Measurements from ENCODE around the gene NAT10.
A peak's percentile ranks its signal among the peaks of the same experiment; 100 is the strongest.

The NAT10 gene

DNA sequence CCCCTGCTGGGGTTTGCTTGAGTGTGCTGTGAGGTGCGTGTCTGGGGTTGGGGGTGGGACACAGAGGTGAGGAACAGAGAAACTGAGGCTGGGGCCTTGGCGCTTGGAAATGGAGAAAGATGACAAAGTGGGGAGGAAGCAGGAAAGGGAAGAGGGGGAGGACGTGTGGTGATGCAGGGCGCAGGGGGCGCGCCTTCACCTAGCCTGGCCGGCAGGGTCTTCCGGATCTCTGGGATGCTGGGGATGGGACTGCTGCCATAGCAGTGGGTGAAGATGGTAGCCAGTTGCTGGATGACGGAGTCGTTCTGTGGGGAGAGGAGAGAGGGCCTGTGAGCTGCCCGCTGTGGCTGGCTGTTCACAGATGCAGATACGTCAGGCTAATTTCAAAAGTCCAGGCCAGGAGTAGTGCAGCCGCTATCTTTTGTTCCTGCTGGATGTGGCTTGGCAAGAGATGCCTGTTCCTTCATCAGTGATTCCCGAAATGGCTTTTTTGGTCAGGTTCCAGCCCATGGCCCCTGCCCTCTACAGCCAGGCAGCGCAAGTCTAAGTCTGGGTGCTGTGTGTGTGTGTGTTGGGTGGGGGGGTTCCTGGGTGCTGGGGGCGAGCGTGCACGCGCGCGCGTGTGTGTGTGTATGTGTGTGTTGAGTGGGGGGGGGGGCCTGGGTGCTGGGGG lies 54.8 kb downstream of the NAT10 start:
- TF ChIP-seq, protein P1, sequence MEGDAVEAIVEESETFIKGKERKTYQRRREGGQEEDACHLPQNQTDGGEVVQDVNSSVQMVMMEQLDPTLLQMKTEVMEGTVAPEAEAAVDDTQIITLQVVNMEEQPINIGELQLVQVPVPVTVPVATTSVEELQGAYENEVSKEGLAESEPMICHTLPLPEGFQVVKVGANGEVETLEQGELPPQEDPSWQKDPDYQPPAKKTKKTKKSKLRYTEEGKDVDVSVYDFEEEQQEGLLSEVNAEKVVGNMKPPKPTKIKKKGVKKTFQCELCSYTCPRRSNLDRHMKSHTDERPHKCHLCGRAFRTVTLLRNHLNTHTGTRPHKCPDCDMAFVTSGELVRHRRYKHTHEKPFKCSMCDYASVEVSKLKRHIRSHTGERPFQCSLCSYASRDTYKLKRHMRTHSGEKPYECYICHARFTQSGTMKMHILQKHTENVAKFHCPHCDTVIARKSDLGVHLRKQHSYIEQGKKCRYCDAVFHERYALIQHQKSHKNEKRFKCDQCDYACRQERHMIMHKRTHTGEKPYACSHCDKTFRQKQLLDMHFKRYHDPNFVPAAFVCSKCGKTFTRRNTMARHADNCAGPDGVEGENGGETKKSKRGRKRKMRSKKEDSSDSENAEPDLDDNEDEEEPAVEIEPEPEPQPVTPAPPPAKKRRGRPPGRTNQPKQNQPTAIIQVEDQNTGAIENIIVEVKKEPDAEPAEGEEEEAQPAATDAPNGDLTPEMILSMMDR (IDR thresholded peaks at IDR 0.05; ENCODE audit: extremely low read depth, insufficient read depth, missing control alignments), result no peak
- in situ Hi-C loops (cut with MboI; ENCODE audit: low pct_unique_long_range_greater_than_20kb, low sequenced_read_pairs, unreplicated experiment), result no loop called here

DNA sequence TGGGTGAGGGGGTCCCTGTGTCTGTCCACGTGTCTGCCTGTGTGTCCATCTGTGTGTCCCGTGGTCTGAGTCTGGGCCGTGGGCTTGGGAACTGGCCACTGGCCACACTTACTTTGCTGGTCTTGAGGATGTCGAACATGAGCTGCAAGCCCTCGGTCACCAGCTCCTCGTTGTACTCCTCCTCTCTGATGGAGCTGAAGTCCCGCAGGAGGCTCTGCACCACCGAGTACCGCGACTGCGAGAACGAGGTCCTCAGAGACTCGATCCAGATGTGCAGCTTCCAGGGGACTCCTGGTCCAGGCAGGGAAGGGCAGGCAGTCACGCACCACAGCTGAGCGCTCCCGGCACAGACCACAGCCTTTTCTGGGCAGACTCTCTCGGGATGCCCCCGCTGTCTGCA lies 55.4 kb downstream of the NAT10 start:
- no peak for DNase-seq (ENCODE audit: low spot score)
- in situ Hi-C loops (cut with MboI; ENCODE audit: low pct_unique_long_range_greater_than_20kb, low sequenced_read_pairs, unreplicated experiment), result no loop called here
- TF ChIP-seq, protein P1 (IDR thresholded peaks at IDR 0.05; ENCODE audit: extremely low read depth, insufficient read depth, missing control alignments), result no peak

More for the DNA sequence above, 54.8 kb downstream of the NAT10 start:
- DNase-seq (ENCODE audit: low spot score), result no peak

DNA sequence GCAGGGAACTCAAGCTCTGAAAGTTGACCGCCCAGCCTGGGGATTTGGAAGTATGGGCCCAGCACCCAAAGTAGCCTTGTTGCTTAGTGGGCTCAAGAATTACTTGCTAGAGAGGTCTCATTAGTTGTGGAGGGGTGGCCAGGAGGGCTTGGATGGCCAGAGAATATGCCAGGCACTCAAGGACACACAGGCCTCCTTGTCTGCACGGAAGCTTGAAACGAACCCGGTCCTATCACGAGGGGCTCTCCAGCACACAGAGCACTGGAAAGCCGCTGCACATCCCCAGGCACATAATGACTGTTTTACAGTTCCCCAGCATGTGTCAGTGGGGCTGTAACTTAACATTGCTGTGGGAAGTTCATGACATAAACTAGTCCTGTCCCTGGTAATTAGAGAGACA lies 55.9 kb downstream of the NAT10 start:
- TF ChIP-seq, protein P1 (IDR thresholded peaks at IDR 0.05; ENCODE audit: extremely low read depth, insufficient read depth, missing control alignments), result no peak
- DNase-seq (ENCODE audit: low spot score), result no peak
- in situ Hi-C loops (cut with MboI; ENCODE audit: low pct_unique_long_range_greater_than_20kb, low sequenced_read_pairs, unreplicated experiment), result no loop called here

DNA sequence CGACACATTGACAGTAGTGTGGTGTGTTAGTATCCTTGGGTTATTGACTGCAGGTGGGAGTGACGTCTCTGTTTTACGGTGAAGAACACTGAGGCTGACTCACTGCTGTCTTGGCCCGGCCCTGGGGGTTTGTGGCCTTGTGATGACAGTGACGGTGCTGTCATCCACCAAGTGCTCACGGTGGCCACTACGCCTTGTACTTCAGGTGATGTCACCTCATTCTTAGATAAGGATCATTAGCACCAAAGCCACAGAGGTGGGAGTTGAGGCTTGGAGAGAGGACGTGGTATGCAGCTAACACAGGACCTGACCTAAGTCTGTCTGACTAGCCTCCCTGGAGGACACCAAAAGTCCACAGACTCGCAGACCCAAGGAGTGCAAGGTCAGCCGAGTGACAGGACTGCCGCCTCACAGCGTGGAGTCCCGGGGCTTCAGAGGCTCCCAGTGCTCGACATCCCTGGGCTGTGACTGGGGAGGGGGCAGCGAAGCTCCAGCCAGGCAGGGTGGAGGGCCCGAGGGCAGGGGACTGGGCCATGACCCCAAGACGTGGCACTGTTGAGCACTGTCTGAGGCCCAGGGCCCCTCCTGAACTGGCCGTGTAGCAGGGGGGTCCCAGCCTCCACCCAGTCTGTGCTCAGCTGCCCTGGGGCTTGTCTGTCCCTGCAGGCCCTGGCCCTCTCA lies 56.5 kb downstream of the NAT10 start:
- in situ Hi-C loops (cut with MboI; ENCODE audit: low pct_unique_long_range_greater_than_20kb, low sequenced_read_pairs, unreplicated experiment), result no loop called here
- TF ChIP-seq, protein P1 (IDR thresholded peaks at IDR 0.05; ENCODE audit: extremely low read depth, insufficient read depth, missing control alignments), result no peak
- DNase-seq (ENCODE audit: low spot score), result peak; percentile 68

DNA sequence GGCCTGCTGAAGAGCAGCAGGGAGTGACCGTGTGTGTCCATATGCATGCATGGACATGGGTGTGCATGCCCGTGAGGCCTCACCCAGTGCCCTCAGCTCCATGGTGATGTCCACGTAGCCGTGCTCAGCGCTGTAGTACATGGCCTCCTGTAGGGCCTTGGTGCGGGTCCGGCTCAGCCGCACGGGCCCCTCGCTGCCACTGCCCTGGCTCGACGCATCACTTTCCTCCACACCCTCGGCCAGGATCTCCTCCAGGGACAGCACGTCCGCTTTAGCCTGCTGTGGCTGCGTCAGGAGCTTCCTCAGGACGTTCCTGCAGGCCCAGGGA lies 57.0 kb downstream of the NAT10 start:
- in situ Hi-C loops (cut with MboI; ENCODE audit: low pct_unique_long_range_greater_than_20kb, low sequenced_read_pairs, unreplicated experiment), result no loop called here

DNA sequence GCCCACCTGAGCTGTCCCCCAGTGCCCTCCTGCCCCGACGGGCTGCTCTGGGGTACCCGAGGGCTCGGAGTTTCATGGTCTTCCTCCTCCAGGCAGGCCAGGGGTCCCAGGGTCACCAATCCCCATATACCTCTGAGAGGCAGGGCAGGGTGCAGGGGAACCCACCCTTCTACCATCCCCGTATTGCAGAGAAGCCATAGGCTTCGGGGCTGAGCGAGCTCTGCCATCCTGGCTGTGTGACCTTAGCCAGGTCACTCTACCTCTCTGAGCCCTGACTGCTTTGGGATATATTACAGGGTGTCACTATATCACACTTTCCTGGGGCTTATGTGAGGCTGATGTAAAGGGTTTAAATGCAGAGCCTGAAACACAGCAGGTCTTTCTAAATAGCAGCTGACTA lies 57.4 kb downstream of the NAT10 start:
- in situ Hi-C loops (cut with MboI; ENCODE audit: low pct_unique_long_range_greater_than_20kb, low sequenced_read_pairs, unreplicated experiment), result no loop called here
- no peak for DNase-seq (ENCODE audit: low spot score)
- TF ChIP-seq, protein P1 (IDR thresholded peaks at IDR 0.05; ENCODE audit: extremely low read depth, insufficient read depth, missing control alignments), result no peak

More for the DNA sequence above, 57.0 kb downstream of the NAT10 start:
- TF ChIP-seq, protein P1 (IDR thresholded peaks at IDR 0.05; ENCODE audit: extremely low read depth, insufficient read depth, missing control alignments), result no peak
- no peak for DNase-seq (ENCODE audit: low spot score)

Data from GM13977 (cell line).